GM19035 (cell line): Measurements from ENCODE around the gene DAGLB.
"Not testable (repeated sequence)": the region's sequence is repeated elsewhere in the genome, so short reads cannot be mapped to it uniquely, and the experiment has no call there.

Source experiments
- ATAC-seq: cut with Tn5 transposase; IDR thresholded peaks from one replicate; pipeline ENCODE4 v1.9.1; 2021; ENCODE audit not compliant: unreplicated experiment

Gene DAGLB

DNA sequence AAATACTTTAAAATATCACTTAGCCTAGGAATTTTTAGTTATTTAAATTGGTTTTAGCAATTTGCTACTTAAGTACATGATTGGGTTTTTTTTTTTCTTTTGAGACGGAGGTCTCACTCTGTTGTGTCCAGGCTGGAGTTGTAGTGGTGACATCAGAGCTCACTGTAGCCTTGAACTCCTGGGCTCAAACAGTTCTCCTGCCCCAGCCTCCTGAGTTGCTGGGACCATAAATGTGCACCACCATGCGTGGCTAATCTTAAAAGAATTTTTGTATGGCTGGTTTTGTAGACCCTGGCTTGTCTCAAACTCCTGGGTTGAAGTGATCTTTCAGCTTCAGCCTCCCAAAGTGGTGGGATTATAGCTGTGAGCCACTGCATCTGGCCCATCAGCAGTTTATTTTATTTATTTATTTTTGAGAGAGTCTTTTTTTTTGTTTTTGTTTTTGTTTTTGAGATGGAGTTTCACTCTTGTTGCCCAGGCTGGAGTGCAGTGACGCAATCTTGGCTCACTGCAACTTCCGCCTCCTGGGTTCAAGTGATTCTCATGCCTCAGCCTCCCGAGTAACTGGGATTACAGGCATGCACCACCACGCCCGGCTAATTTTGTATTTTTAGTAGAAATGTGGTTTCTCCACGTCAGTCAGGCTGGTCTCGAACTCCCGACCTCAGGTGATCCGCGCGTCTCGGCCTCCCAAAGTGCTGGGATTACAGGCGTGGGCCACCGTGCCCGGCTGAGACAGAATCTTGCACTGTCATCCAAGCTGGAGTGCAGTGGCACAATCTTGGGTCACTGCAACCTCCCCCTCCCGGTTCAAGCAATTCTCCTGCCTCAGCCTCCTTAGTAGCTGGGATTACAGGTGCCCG lies 47.3 kb downstream of the DAGLB start:
- not testable (repeated sequence) for ATAC-seq

DNA sequence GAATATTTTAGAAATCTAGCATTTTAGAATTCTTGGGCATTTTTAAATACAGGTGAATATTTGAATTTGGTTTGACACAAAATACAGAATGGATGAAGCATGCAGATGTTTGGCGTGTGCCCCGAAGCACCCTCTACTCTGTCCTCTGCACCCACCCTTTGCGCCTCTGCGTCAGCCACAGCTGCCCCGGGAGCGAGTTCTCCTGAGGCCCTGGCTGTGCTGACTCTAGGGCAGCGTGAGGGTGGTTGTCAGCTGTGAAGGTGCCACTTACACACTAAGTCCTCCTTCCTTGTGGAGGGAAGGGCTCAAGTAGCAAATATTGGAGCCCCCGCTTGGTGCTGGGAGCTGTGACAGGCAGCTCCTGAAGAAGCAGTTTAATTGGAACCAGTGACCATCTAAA lies 48.4 kb downstream of the DAGLB start:
- no peak for ATAC-seq

DNA sequence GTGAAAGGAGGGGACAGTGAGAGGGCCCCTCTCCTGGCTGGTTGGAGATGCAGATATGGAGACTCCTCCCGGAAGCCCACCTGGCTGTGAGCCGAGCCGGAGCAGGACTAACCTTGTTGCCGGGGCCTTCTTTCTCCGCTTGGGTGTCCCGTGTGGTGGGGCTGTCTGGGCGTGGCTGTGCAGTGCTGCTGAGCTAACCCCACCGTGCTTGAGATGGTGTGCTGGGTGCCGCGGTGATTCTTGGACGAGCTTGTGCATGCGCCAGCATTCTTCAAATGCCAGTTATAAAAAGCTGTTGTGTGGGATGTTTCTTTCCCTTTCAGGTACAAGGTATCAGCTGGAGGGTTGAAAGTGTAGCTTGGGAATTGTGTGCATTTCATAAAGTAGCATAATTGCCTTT lies 48.8 kb downstream of the DAGLB start:
- ATAC-seq, result no peak

DNA sequence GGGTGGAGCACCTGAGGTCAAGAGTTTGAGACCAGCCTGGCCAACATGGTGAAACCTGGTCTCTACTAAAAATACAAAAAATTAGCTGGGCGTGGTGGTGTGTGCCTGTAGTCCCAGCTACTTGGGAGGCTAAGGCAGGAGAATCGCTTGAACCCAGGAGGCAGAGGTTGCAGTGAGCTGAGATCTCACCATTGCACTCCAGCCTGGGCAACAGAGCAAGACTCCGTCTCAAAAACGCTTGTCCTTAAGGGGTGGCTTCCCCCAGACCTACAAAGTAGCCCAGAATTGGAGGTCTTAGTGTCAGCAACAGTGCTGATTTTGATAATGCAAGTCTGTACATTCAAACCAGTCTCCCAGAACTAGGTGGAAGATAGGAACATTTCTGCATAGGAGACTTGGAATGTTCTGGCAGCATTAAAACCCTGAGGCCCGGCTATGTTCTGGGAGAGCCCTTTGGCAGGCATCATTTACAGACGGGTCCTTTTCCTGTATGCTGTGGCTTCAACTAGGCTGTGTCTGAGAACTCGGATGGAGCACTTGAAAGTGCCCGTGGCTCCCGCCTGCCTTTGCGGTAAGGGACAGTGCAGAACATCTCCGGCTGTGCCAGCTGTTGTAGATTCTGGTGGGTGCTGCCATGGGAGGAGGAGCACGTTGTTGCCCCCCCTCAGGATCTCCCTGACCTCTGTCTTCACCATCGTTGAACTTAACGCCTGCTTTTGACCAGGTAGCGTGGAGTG lies 49.8 kb downstream of the DAGLB start:
- ATAC-seq, result not testable (repeated sequence)

DNA sequence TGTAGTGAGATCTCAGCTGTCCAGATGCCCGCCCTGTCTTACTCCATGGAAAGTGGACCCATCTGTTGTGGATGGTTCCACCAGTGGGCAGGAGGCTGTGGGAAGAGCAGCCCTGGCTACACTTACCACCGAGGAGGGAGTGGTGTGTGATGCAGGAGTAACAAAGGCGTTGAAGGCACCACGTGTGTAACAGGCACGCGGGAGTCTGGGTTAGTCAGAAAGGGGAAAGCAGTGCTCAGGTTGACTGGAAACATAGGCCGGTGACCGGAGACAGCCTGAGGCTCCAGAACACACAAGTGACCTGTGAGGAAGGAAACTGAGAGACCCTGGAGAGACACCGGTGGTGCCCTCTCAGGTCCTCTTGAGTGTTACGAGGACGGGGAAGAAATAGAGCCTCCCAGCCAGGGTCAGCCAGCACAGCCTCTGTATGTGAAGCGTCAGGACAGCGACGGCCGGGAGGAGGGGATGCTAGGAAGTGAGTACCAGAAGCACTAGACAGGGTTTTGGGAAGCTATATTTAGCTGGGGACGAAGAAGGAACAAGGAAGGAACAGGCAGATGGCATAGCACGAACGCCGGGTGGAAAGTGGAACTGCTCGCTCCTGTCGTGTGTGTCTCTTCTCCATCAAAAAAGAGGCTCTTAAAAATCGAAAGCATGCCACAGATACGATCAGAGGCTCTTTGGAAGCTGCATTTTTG lies 51.7 kb downstream of the DAGLB start:
- no peak for ATAC-seq

DNA sequence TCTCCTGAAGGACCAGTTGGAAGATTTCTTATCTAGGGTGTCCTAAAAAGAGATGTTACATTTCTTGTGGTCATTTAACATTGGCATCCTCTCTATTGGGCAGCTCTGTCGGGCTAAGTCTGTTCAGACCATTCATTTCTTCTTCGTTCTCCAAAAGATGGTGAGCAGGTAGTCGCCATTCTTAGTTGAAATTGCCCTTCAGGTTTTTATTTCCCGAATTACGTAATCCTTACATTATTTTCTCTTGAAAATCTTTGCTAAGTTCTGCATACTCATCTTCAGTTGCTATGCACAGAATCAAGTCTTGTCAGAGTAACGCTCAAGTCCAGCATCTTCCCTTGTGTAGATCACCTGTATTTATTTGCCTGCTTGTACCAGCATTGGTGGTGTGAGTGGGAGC lies 53.6 kb downstream of the DAGLB start:
- no peak for ATAC-seq

DNA sequence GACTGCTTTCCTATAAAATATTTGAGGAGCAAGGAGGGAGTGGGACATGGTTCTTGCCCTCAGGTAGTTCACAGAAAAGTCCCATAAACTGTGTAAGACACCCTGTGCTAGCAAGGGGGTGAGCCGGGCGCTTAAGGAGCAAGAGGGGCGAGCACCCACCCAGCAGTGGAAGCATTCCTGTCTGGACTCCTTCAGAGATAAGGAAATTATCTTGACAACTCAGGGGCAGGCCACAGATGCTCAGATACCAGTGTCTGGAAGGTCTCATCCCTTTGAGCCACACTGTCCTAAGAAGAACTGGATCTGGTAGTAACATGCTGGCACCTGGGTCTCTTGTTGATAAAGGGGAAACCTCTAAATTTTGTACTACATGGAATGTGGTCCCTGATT lies 54.1 kb downstream of the DAGLB start:
- no peak for ATAC-seq

DNA sequence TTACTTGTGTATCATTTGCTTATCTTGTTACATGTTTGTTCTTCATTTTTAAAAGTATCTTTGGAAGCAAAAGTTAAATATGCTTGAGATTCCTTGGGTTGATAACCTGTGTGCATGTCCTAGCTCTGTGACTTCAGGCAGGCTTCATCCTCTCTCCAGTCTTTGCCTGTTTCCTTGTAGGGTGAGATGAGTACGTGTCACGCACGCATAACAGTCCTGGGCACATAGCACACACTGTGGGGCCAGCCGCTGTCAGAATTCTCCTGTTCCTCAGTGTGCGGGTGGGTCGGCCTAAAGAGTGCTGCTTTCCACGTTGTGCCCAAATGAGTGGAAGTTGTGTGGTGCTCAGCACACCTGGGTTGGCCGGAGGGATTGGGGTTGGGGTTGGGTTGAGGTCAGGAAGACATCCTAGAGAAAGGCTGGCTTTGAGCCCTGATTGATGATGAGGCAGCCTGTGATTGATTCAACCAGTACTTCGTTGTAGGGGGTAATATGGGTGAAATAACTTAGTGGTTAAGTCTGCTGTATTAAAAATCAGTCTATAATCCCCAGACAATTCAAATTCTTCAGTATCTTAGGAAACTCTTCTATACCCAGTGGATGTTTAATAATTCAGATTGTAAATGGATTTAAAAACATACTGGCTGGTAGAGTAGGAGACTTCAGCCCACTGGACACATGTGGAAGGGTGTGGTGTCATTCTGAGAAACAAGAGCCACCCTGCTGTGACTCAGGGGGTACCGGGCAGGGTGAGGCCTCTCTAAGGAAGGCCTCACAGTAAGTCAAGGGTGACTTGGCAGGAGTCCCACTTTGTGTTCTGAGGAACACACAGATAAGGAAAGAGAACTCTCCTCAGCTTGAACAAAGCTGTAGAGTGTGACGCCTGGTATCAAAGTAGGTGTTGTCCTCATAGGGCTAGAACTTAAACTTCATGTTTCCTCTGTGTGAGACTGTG lies 54.8 kb downstream of the DAGLB start:
- no peak for ATAC-seq

DNA sequence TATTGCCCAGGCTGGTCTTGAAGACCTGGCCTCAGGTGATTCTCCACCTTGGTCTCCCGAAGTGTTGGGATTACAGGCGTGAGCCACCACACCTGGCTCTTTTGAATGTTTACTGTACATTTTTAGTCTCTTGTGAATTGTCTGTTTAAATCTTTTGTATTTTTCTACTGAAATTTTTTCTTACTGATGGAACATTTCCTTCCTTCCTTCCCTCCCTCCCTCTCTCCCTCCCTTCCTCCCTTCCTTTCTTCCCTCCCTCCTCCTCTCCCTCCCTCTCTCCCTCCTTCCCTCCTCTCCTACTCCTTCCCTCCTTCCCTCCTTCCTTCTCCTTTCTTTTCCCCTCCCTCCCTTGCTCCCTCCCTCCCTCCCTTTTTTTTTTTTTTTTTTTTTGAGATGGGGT lies 58.0 kb downstream of the DAGLB start:
- no peak for ATAC-seq

DNA sequence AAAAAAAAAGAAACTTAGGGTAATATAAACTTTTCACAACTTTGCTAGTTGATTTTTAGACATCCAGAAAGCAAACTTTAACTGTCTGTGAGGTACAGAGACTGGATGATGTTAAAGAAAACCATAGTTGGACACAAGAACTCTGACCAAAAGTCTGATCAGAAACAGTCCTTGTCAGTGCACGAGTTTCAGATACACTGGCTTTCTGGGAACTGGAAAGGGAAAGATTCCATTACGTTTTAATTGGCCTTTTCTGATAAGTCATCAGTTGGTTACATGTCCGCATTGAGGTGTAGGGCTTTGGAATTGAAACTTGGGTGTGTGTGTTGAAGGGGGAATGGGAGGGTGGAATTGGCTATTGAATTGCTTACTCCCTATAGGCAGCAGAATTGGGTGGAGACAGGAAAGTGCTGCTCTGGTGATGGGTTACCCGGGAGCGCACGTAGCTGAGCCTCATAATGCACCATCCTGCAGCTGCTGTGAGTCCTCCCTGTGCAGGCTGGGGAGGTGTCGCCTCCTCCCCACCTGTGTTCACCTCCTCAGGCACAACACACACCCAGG lies 59.9 kb downstream of the DAGLB start:
- no peak for ATAC-seq

DNA sequence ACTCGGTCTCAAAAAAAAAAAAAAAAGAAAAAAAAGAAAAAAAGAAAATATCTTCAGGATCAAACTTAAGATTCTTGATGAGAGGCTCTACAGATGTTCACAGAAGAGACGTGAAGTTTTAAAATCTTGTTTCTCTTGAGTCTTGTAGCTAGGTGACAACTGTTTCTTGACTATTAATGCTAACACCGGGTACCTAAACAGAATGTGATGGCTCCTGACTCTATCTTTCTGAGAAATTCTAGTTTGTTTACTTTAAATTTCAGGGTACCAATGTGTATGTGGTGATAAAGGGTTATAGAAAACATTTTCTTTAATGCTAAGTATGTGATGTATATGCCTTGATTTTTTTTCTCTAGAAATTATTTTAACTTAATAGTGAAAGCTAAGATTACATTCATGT lies 61.0 kb downstream of the DAGLB start:
- ATAC-seq, result no peak

DNA sequence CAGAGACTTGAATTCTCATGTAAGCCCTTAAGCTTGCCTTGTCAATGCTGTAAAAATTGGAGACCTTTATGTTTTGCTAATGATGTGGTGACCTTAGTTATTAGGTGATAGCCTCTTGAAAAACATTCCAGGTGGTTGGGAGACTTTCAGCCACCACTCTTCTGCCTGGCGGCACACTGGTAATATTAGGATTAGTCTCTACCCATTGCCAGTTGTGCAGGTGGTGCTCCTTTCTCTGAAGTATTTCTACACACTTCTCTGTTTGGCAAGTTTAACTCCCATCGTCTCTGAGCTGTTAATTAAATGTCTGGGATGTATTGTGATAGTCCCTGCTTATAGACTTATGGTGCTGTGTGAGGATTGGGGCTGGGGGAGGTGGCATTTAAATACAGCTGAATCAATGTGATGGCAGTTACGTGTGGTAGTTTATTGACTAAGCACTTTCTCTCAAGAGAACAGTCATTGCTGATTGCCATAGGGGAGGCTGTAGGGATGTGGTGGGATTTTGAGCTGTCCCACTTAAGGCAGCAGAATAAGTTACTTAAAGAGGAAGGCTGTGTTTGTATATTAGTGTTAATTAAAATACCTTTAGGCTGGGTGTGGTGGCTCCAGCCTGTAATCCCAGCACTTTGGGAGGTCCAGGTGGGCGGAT lies 61.7 kb downstream of the DAGLB start:
- no peak for ATAC-seq

DNA sequence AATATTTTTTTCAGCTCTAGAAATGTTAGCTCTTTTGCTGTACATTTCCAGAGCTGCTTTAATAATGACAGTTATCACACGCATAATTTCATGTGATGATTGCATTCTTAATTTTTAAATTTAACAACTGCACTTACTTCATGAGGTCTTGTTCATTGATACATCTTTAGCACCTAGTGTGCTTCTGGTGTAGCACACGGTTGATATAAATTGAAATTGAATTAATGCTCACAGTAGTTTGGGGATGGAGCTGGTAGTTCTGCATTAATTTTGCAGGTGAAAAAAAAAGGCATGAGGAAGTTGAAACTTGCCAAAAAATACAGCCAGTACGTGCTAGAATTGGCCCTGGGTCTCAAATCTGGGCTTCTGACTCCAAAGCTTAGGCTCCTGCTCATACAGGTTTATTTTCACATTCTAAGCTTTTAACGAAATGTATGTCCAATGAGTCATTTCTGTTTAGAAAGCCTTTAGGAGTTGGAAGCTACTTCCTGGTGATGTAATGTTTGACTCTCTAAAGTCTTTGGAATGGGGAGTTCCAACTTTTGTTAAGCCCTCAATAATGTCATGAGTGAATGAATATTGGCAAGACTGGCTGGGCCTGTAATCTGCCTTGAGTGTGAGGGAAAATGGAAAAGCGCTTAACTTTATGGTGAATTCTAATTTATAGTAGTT lies 62.5 kb downstream of the DAGLB start:
- no peak for ATAC-seq

DNA sequence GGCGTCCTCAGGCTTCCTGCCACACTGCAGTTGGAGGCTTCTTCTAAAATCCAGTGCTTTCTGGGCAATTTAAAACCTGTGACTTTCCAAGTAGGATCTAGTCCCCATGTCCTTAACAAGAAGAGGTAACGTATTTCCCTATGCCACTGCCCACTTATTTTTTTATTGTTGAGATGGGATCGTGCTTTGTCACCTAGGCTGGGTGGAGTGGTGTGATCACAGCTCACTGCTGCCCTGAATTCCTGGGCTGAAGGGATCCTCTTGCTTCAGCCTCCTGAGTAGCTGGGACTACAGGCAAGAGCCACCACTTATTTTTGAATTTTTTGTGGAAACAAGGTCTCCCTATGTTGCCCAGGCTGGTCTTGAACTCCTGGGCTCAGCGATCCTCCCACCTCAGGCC lies 63.4 kb downstream of the DAGLB start:
- ATAC-seq, result no peak

DNA sequence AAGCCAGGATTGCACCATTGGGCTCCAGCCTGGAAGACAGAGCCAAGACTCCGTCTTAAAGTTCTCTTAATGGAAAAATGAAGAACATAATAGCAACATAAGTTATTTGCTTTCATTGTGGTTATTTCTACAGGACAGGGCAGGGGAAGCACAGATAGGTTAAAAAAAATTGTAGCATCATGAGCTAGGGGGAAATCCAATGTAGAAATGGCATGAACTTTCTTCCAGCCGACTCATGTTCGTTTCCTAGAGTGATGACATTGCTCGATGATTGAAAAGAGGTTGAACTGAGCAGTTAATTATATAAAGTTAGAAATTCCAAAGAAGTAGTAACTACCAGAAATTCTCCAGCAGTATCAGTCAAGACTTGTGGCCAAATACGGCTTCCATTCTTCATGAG lies 64.9 kb downstream of the DAGLB start:
- ATAC-seq, result no peak

DNA sequence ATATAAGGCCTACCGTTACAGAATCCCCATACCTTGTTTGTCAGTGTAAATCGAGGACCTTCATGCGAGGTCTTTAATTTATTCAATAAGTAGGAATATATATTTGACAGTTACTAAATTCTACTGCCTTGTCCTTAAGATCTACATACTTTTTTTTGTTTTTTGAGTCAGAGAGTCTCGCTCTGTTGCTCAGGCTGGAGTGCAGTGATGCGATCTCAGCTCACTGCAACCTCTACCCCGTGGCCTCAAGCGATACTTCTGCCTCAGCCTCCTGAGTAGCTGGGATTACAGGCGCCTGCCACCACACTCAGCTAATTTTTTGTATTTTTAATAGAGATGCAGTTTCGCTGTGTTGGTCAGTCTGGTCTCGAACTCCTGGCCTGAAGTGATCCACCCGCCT lies 65.9 kb downstream of the DAGLB start:
- ATAC-seq, result not testable (repeated sequence)

DNA sequence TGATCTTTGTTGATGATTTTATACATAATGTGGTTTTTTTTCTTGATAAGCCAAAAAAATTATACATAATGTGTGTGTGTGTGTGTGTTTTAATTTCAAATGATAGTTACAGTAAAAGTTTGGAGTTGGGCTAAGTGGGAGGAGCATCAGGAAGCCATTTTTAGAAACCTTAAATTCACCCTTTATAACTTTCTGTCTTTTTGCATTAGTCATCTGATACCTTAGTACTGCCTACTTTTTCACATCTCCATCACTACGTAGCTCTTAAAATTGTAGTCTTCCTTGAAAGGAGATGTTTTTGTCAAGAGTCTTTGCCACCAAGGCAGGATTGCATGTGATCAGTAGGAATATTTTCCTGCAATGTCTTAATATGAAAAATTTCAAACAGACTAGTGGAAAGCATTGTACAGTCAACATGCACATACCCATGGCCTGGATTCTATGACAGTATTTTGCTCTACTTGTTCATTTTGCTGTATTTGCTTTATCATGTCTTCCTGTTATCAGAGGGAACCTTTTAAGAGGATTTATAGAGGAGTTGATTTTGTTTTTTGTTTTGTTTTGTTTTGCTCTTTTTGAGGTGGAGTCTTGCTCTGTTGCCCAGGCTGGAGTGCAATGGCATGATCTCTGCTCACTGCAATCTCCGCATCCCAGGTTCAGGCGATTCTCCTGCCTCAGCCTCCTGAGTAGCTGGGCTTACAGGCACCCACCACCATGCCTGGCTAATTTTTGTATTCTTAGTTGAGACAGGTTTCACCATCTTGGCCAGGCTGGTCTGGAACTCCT lies 67.3 kb downstream of the DAGLB start:
- ATAC-seq, result no peak

DNA sequence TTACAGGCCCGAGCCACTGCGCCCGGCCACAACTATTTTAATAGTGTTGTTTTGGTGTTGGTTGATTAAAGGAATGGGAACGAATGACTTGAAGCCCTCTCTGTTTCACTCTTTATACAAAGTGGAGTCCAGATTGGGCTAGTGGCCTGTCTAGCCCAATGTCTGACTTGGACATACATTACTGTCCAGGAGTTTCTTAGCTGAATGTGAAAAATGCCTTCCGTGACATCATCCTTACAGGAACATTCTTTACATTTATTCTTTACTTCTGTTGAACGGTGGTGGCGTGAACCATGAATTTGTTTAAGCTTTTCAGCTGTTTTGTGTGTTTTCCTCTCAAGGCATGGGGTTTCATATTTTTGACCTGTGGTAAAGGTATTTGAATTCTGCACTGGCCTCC lies 67.9 kb downstream of the DAGLB start:
- no peak for ATAC-seq

DNA sequence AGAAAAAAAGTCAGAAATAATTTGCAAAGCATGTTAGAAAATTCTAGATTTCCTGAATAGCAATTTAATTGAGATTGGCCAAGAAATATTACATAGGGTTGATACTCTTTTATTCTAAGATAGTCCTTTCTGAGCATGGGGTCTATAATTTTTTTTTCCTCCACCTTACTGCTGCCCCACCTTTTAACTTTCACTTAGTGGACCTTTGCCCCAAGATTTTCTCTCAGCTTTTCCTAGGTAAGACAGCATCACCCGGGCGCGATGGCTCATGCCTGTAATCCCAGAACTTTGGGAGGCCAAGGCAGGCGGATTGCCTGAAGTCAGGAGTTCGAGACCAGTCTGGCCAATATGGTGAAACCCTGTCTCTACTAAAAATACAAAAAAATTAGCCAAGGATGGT lies 69.2 kb downstream of the DAGLB start:
- not testable (repeated sequence) for ATAC-seq
